A673 (cell line): Measurements from ENCODE around the gene RMDN3.

Experiments used
- EZH2 ChIP-seq: fragments of 200-600 bp; sonication (generic); IDR thresholded peaks from 2 replicates; pipeline ENCODE4 v1.6.1; 2017; ENCODE audit warnings: borderline replicate concordance, low read depth, mild to moderate bottlenecking, mixed read lengths, antibody characterized with exemption, low read length; ENCODE audit not compliant: poor library complexity, severe bottlenecking
- TF ChIP-seq, protein P1 (sequence below): fragments of 300-800, 200-600 bp; sonication (generic); conservative IDR thresholded peaks from 2 replicates; pipeline ENCODE4 v1.5.1; 2017; ENCODE audit warnings: low read depth, mild to moderate bottlenecking, antibody characterized with exemption, low read length, moderate library complexity, mixed read lengths

DNA sequence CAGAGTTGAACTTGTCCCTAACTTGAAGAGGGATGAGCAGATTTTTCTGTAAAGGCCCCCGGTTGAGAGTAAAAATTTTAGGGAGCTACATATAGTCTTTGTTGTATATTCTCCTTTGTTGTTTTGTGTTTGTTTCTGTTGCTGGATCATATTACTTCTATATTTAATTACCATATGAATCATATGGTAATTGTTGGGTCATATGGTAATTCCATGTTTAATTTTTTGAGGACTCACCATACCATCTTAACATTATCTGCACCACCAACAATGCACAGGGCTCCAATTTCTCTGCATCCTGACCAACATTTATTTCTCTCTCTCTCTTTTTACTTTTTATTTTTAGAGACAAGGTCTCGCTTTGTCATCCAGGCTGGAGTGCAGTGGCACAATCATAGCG is 44.5 kb upstream of the RMDN3 start:
- TF ChIP-seq, protein P1, sequence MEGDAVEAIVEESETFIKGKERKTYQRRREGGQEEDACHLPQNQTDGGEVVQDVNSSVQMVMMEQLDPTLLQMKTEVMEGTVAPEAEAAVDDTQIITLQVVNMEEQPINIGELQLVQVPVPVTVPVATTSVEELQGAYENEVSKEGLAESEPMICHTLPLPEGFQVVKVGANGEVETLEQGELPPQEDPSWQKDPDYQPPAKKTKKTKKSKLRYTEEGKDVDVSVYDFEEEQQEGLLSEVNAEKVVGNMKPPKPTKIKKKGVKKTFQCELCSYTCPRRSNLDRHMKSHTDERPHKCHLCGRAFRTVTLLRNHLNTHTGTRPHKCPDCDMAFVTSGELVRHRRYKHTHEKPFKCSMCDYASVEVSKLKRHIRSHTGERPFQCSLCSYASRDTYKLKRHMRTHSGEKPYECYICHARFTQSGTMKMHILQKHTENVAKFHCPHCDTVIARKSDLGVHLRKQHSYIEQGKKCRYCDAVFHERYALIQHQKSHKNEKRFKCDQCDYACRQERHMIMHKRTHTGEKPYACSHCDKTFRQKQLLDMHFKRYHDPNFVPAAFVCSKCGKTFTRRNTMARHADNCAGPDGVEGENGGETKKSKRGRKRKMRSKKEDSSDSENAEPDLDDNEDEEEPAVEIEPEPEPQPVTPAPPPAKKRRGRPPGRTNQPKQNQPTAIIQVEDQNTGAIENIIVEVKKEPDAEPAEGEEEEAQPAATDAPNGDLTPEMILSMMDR, result no peak
- no peak for TF ChIP-seq EZH2
